Activated naive CD4-positive, alpha-beta T cell treated with anti-CD3 and anti-CD28 coated beads for 36 hours (primary cell): ENCODE data around the gene C9orf43. TPM values are rescaled to one million over a fixed set of nuclear protein-coding genes. Genes with fewer than 3 reads are reported as not detected.
A peak's percentile ranks its signal among the peaks of the same experiment; 100 is the strongest.
"Not testable (repeated sequence)": the region's sequence is repeated elsewhere in the genome, so short reads cannot be mapped to it uniquely, and the experiment has no call there.

Experiments used
- CTCF ChIA-PET: fragments of 350-600 bp; sonication (Branson Sonifier 250); formaldehyde crosslinking; loops from one replicate; lab custom pipeline; 2021; ENCODE audit warnings: antibody characterized with exemption; lab: Charles Lee
- DNase-seq: peaks from one replicate; pipeline ENCODE4 v3.0.0-alpha.2; 2020
- H3K27ac Mint-ChIP-seq: one replicate; pipeline ENCODE4 v1.8.0; 2021; ENCODE audit warnings: mild to moderate bottlenecking, mixed read lengths
- H3K27me3 Mint-ChIP-seq: one replicate; pipeline ENCODE4 v1.8.0; 2021; ENCODE audit warnings: low read depth, mixed read lengths
- H3K36me3 Mint-ChIP-seq: one replicate; pipeline ENCODE4 v1.8.0; 2021; ENCODE audit warnings: low read depth, mixed read lengths
- H3K4me1 Mint-ChIP-seq: one replicate; pipeline ENCODE4 v1.8.0; 2021; ENCODE audit warnings: low read depth, mixed read lengths
- H3K4me3 Mint-ChIP-seq: one replicate; pipeline ENCODE4 v1.8.0; 2021; ENCODE audit warnings: mild to moderate bottlenecking, moderate library complexity, mixed read lengths
- H3K9me3 Mint-ChIP-seq: one replicate; pipeline ENCODE4 v1.8.0; 2021; ENCODE audit warnings: mixed read lengths
- intact Hi-C: fragments of 100-400 bp; cut with micrococcal nuclease; formaldehyde crosslinking; loops from one replicate; pipeline ENCODE4 v1.15.1; 2023
- total RNA-seq, 2 experiments: library from RNA; stranded (reverse); gene quantifications; one replicate each; pipeline ENCODE4 v1.2.3, GENCODE V29; 2021

C9orf43 gene
- total RNA-seq, 2 experiments from 2014 or later: 0.83 to 0.84 TPM

GRCh38 chr9:113403646-113404045, 6.9 kb upstream of the C9orf43 start:
- H3K27ac Mint-ChIP-seq: no peak overlapping the region
- H3K9me3 Mint-ChIP-seq: no peaks in the 10 kb centered on the region
- peaks cover 38% of the 10 kb centered on the region for H3K4me1 Mint-ChIP-seq
- no peak for DNase-seq
- no peak overlapping the region for H3K4me3 Mint-ChIP-seq
- H3K36me3 Mint-ChIP-seq: peaks cover 13% of the 10 kb centered on the region
- no peaks in the 10 kb centered on the region for H3K27me3 Mint-ChIP-seq
- intact Hi-C loops: no loop called here
- CTCF ChIA-PET: interaction anchor here (0.6 to 6.7 kb wide), 11 partner anchors 27 to 452 kb away, joined by 3 to 61 read pairs (median 4); partner anchors contain the start of genes BSPRY, CDC26, HDHD3 and PRPF4

- H3K9me3 Mint-ChIP-seq, H3K27ac Mint-ChIP-seq, DNase-seq, H3K4me3 Mint-ChIP-seq, H3K27me3 Mint-ChIP-seq, intact Hi-C loops: not testable (repeated sequence)
- CTCF ChIA-PET: interaction anchor here (0.6 to 1.9 kb wide), 6 partner anchors 79 to 176 kb away, joined by 3 to 7 read pairs (median 6); no protein-coding TSS in a partner anchor
- Mint-ChIP-seq H3K4me1 (peaks cover 38% of the 10 kb centered on the region), H3K36me3 (peaks cover 27% of the 10 kb centered on the region)
These were observed 4.2 kb upstream of the C9orf43 start for GRCh38 chr9:113406353-113406752.

- Mint-ChIP-seq H3K4me1 (peaks cover 37% of the 10 kb centered on the region), H3K36me3 (peaks cover 27% of the 10 kb centered on the region), H3K27ac (peak overlapping the region; percentile 83)
- not testable (repeated sequence) for H3K4me3 Mint-ChIP-seq, H3K9me3 Mint-ChIP-seq, H3K27me3 Mint-ChIP-seq
- peak; percentile 76 for DNase-seq
- intact Hi-C loops: loop anchor here (1.0 kb wide), 2 partner anchors 98 to 133 kb away; no protein-coding TSS in a partner anchor
- CTCF ChIA-PET: interaction anchor here (0.7 to 2.2 kb wide), 6 partner anchors 80 to 984 kb away, joined by 3 to 9 read pairs (median 6); partner anchors contain the start of genes CDC26 and PRPF4
These were observed 3.6 kb upstream of the C9orf43 start for GRCh38 chr9:113406873-113407511.

- no peaks in the 10 kb centered on the region for H3K27me3 Mint-ChIP-seq
- CTCF ChIA-PET: interaction anchor here (0.6 to 2.4 kb wide), 9 partner anchors 8 to 246 kb away, joined by 3 to 13 read pairs (median 4); partner anchors contain the start of genes ALAD, CDC26, PRPF4 and WDR31
- peak overlapping the region; percentile 99 for H3K4me3 Mint-ChIP-seq
- H3K27ac Mint-ChIP-seq: peak overlapping the region; percentile 100
- no peak for DNase-seq
- H3K36me3 Mint-ChIP-seq: peaks cover 27% of the 10 kb centered on the region
- H3K9me3 Mint-ChIP-seq: no peaks in the 10 kb centered on the region
- intact Hi-C loops: no loop called here
- H3K4me1 Mint-ChIP-seq: peaks cover 38% of the 10 kb centered on the region
These were observed 1.1 kb upstream of the C9orf43 start for GRCh38 chr9:113409481-113409880.

- Mint-ChIP-seq H3K9me3 (no peaks in the 10 kb centered on the region), H3K27ac (peak overlapping the region; percentile 100), H3K36me3 (peaks cover 27% of the 10 kb centered on the region), H3K4me3 (peak overlapping the region; percentile 99), H3K4me1 (peaks cover 38% of the 10 kb centered on the region), H3K27me3 (no peaks in the 10 kb centered on the region)
- DNase-seq: no peak
- CTCF ChIA-PET: interaction anchor here (0.6 to 2.4 kb wide), 9 partner anchors 8 to 245 kb away, joined by 3 to 13 read pairs (median 4); partner anchors contain the start of gene ALAD
- intact Hi-C loops: loop anchor here (1.0 to 2.0 kb wide), 10 partner anchors 8 to 253 kb away; partner anchors contain the start of genes CDC26, FKBP15, PRPF4 and SLC31A1
These were observed 702 bp upstream of the C9orf43 start for GRCh38 chr9:113409883-113410206.

GRCh38 chr9:113416149-113416721, 5.7 kb downstream of the C9orf43 start:
- intact Hi-C loops: no loop called here
- no peak for DNase-seq
- Mint-ChIP-seq H3K27ac (no peak overlapping the region), H3K27me3 (no peaks in the 10 kb centered on the region), H3K4me1 (peaks cover 6% of the 10 kb centered on the region), H3K4me3 (no peak overlapping the region), H3K36me3 (no peaks in the 10 kb centered on the region), H3K9me3 (no peaks in the 10 kb centered on the region)
- CTCF ChIA-PET: interaction anchor here (1.2 kb wide), 1 partner anchor 167 kb away, joined by 3 read pairs; no protein-coding TSS in a partner anchor

GRCh38 chr9:113417370-113417769, 6.8 kb downstream of the C9orf43 start:
- Mint-ChIP-seq H3K4me1 (no peaks in the 10 kb centered on the region), H3K27me3 (no peaks in the 10 kb centered on the region), H3K4me3 (no peak overlapping the region), H3K27ac (no peak overlapping the region), H3K36me3 (no peaks in the 10 kb centered on the region), H3K9me3 (no peaks in the 10 kb centered on the region)
- no peak for DNase-seq
- CTCF ChIA-PET: no interaction called here
- intact Hi-C loops: no loop called here

GRCh38 chr9:113421726-113422125, 11.2 kb downstream of the C9orf43 start:
- CTCF ChIA-PET: interaction anchor here (0.7 to 1.5 kb wide), 3 partner anchors 12 to 167 kb away, joined by 3 to 4 read pairs (median 3); partner anchors contain the start of genes ALAD and POLE3
- peaks cover 4% of the 10 kb centered on the region for H3K27me3 Mint-ChIP-seq
- H3K36me3 Mint-ChIP-seq: no peaks in the 10 kb centered on the region
- H3K27ac Mint-ChIP-seq: no peak overlapping the region
- no peaks in the 10 kb centered on the region for H3K4me1 Mint-ChIP-seq
- DNase-seq: no peak
- no peak overlapping the region for H3K4me3 Mint-ChIP-seq
- H3K9me3 Mint-ChIP-seq: no peaks in the 10 kb centered on the region
- intact Hi-C loops: no loop called here

GRCh38 chr9:113425072-113425471, 14.5 kb downstream of the C9orf43 start:
- Mint-ChIP-seq H3K27me3 (peaks cover 4% of the 10 kb centered on the region), H3K4me1 (no peaks in the 10 kb centered on the region), H3K27ac (no peak overlapping the region), H3K36me3 (no peaks in the 10 kb centered on the region), H3K9me3 (no peaks in the 10 kb centered on the region), H3K4me3 (no peak overlapping the region)
- intact Hi-C loops: no loop called here
- CTCF ChIA-PET: no interaction called here
- DNase-seq: no peak

GRCh38 chr9:113426701-113427100, 16.2 kb downstream of the C9orf43 start:
- no peaks in the 10 kb centered on the region for H3K36me3 Mint-ChIP-seq
- H3K27ac Mint-ChIP-seq: peak overlapping the region; percentile 2
- no peaks in the 10 kb centered on the region for H3K4me1 Mint-ChIP-seq
- H3K4me3 Mint-ChIP-seq: no peak overlapping the region
- intact Hi-C loops: no loop called here
- no peaks in the 10 kb centered on the region for H3K9me3 Mint-ChIP-seq
- CTCF ChIA-PET: interaction anchor here (0.8 to 1.0 kb wide), 3 partner anchors 18 to 228 kb away, joined by 3 to 4 read pairs (median 3); no protein-coding TSS in a partner anchor
- H3K27me3 Mint-ChIP-seq: peaks cover 4% of the 10 kb centered on the region
- DNase-seq: no peak

- Mint-ChIP-seq H3K36me3 (no peaks in the 10 kb centered on the region), H3K4me3 (no peak overlapping the region), H3K27ac (no peak overlapping the region), H3K4me1 (no peaks in the 10 kb centered on the region), H3K9me3 (no peaks in the 10 kb centered on the region), H3K27me3 (peaks cover 4% of the 10 kb centered on the region)
- CTCF ChIA-PET: no interaction called here
- intact Hi-C loops: no loop called here
- no peak for DNase-seq
These were observed 17.1 kb downstream of the C9orf43 start for GRCh38 chr9:113427629-113428028.

- H3K36me3 Mint-ChIP-seq: no peaks in the 10 kb centered on the region
- H3K9me3 Mint-ChIP-seq: no peaks in the 10 kb centered on the region
- no peaks in the 10 kb centered on the region for H3K4me1 Mint-ChIP-seq
- intact Hi-C loops: no loop called here
- DNase-seq: no peak
- no peak overlapping the region for H3K4me3 Mint-ChIP-seq
- no peak overlapping the region for H3K27ac Mint-ChIP-seq
- CTCF ChIA-PET: no interaction called here
- H3K27me3 Mint-ChIP-seq: peaks cover 4% of the 10 kb centered on the region
These were observed 17.6 kb downstream of the C9orf43 start for GRCh38 chr9:113428062-113428615.
